ENCODE results near the gene PHF20.
"Not testable (repeated sequence)": the region's sequence is repeated elsewhere in the genome, so short reads cannot be mapped to it uniquely, and the experiment has no call there.

The PHF20 gene

GRCh38 chr20:35783811-35784210 lies 12.0 kb downstream of the PHF20 start:
- DNase-seq = not testable (repeated sequence)

GRCh38 chr20:35785541-35785940 lies 13.7 kb downstream of the PHF20 start:
- DNase-seq = not testable (repeated sequence)

- no peak for DNase-seq
Observed at GRCh38 chr20:35788796-35789195, 17.0 kb downstream of the PHF20 start.

GRCh38 chr20:35791097-35791496 lies 19.3 kb downstream of the PHF20 start:
- DNase-seq = no peak

- DNase-seq = no peak
Observed at GRCh38 chr20:35791821-35792220, 20.0 kb downstream of the PHF20 start.

- DNase-seq = no peak
Observed at GRCh38 chr20:35792740-35793139, 20.9 kb downstream of the PHF20 start.

- no peak for DNase-seq
Observed at GRCh38 chr20:35796571-35796970, 24.8 kb downstream of the PHF20 start.

- no peak for DNase-seq
Observed at GRCh38 chr20:35801865-35802264, 30.1 kb downstream of the PHF20 start.

- DNase-seq = no peak
Observed at GRCh38 chr20:35806075-35806474, 34.3 kb downstream of the PHF20 start.

GRCh38 chr20:35807877-35808276 lies 36.1 kb downstream of the PHF20 start:
- DNase-seq = no peak

GRCh38 chr20:35820715-35821114 lies 48.9 kb downstream of the PHF20 start:
- no peak for DNase-seq

- no peak for DNase-seq
Observed at GRCh38 chr20:35821807-35822242, 50.0 kb downstream of the PHF20 start.

GRCh38 chr20:35823147-35823546 lies 51.3 kb downstream of the PHF20 start:
- DNase-seq = no peak

- no peak for DNase-seq
Observed at GRCh38 chr20:35823937-35824336, 52.1 kb downstream of the PHF20 start.

GRCh38 chr20:35826397-35826998 lies 54.7 kb downstream of the PHF20 start:
- DNase-seq = no peak

- no peak for DNase-seq
Observed at GRCh38 chr20:35828434-35828833, 56.6 kb downstream of the PHF20 start.

- DNase-seq = no peak
Observed at GRCh38 chr20:35828916-35829315, 57.1 kb downstream of the PHF20 start.

- no peak for DNase-seq
Observed at GRCh38 chr20:35830264-35830663, 58.4 kb downstream of the PHF20 start.

- DNase-seq = no peak
Observed at GRCh38 chr20:35831029-35831428, 59.2 kb downstream of the PHF20 start.

GRCh38 chr20:35831971-35832370 lies 60.2 kb downstream of the PHF20 start:
- no peak for DNase-seq

- no peak for DNase-seq
Observed at GRCh38 chr20:35833241-35833640, 61.4 kb downstream of the PHF20 start.

GRCh38 chr20:35837577-35838195 lies 65.9 kb downstream of the PHF20 start:
- no peak for DNase-seq

GRCh38 chr20:35838205-35838604 lies 66.4 kb downstream of the PHF20 start:
- no peak for DNase-seq

GRCh38 chr20:35839904-35840303 lies 68.1 kb downstream of the PHF20 start:
- no peak for DNase-seq

- no peak for DNase-seq
Observed at GRCh38 chr20:35840421-35840820, 68.6 kb downstream of the PHF20 start.

All from NK-92 treated with Interleukin-12 subunit alpha and Interleukin-12 subunit beta, amount 100 ng/mL, for 24 hours (cell line).